HEK293T (cell line): ENCODE measurements around the gene LMTK3.

ENCODE experiments used
- BHLHE40 ChIP-seq: fragments of 450-650 bp; IDR thresholded peaks from 2 replicates; pipeline ENCODE4 v1.6.1; 2016; ENCODE audit warnings: mild to moderate bottlenecking, moderate library complexity, borderline replicate concordance
- ELF4 ChIP-seq: fragments of 450-650 bp; IDR thresholded peaks from 2 replicates; pipeline ENCODE4 v1.6.1; 2017; ENCODE audit warnings: antibody characterized with exemption
- FOXA1 ChIP-seq: fragments of 450-650 bp; IDR thresholded peaks from 2 replicates; pipeline ENCODE4 v1.6.1; 2016; ENCODE audit warnings: mild to moderate bottlenecking
- FOXK2 ChIP-seq: fragments of 450-650 bp; IDR thresholded peaks from 2 replicates; pipeline ENCODE4 v1.6.1; 2016; ENCODE audit warnings: mild to moderate bottlenecking
- FOXM1 ChIP-seq: fragments of 450-650 bp; IDR thresholded peaks from 2 replicates; pipeline ENCODE4 v1.6.1; 2017; ENCODE audit warnings: mild to moderate bottlenecking, borderline replicate concordance
- HDGF ChIP-seq: fragments of 450-650 bp; IDR thresholded peaks from 2 replicates; pipeline ENCODE4 v1.6.1; 2017; ENCODE audit warnings: antibody characterized with exemption, borderline replicate concordance
- L3MBTL2 ChIP-seq: fragments of 450-650 bp; conservative IDR thresholded peaks from 2 replicates; pipeline ENCODE4 v1.6.1; 2016; ENCODE audit warnings: mild to moderate bottlenecking
- LEF1 ChIP-seq: fragments of 450-650 bp; IDR thresholded peaks from 2 replicates; pipeline ENCODE4 v1.6.1; 2017; ENCODE audit warnings: mild to moderate bottlenecking, borderline replicate concordance
- NFRKB ChIP-seq: fragments of 450-650 bp; IDR thresholded peaks from 2 replicates; pipeline ENCODE4 v1.6.1; 2016; ENCODE audit warnings: mild to moderate bottlenecking, moderate library complexity
- SP1 ChIP-seq: fragments of 450-650 bp; IDR thresholded peaks from 2 replicates; pipeline ENCODE4 v1.6.1; 2017
- TARDBP ChIP-seq: fragments of 450-650 bp; IDR thresholded peaks from 2 replicates; pipeline ENCODE4 v1.6.1; 2016
- ZNF384 ChIP-seq: fragments of 450-650 bp; IDR thresholded peaks from 2 replicates; pipeline ENCODE4 v1.6.1; 2016

GRCh38 chr19:48470856-48471255 is 40.8 kb downstream of the LMTK3 start:
- no peak for TF ChIP-seq HDGF
- no peak for TF ChIP-seq SP1
- TF ChIP-seq FOXK2 = no peak
- no peak for TF ChIP-seq LEF1
- no peak for TF ChIP-seq FOXM1
- no peak for TF ChIP-seq ZNF384
- TF ChIP-seq NFRKB = no peak
- no peak for TF ChIP-seq L3MBTL2
- TF ChIP-seq BHLHE40 = no peak
- no peak for TF ChIP-seq FOXA1
- TF ChIP-seq ELF4 = no peak
- no peak for TF ChIP-seq TARDBP
